ENCODE results near the gene KRT17. TPM values are rescaled to one million over a fixed set of nuclear protein-coding genes. Genes with fewer than 3 reads are reported as not detected.

The KRT17 gene
- total RNA-seq, 2 experiments from 2014 or later: not detected

DNA sequence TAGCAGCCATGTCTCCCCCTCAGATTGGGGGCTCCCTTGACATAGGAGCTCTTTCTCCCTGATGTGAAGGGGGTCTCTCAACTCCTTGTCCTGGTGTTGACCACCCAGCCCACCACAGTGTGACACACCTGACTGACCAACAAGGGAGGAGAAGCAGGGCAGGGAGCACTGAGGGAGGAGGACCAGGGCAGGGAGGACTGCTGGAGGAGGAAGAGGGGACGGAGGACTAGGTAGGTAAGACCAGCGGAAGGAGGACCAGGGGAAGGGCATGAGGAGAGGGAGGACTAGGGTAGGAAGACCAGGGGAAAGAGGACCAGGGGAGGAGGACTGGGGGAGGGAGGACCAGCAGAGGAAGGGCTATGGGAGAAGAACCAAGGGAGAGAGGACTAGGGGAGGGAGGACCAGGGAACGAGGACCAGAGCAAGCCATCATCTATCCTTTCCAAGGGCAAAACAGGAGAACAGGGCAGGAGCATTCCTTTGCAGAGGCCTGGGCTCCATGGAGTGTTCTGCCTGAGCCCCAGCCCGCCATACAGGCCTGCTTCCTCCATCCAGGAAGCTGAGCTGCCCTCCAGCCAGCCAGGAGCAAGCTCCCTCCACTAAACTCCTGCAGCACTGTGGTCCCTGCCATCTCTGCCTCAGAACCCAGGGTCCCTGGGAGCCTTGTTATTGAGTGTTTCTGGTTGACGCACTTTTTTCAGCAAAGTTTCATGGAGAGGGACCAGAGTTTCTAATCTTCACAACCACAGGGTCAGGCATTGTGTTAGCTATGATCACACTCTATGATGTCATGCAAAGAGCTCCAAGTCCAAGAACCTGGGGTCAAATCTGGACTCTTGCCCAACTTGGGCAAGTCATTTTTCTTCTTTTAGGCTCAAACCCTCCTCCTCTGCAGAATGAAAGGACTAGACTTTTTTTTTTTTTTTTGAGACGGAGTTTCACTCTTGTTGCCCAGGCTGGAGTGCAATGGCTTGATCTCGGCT, 15.4 kb upstream of the KRT17 start:
- intact Hi-C loops (cut with micrococcal nuclease): loop anchor here (10.0 kb wide), 1 partner anchor 735 kb away; no protein-coding TSS in a partner anchor
- Mint-ChIP-seq H3K4me3 (no peak overlapping the region), H3K9me3 (no peaks in the 10 kb centered on the region), H3K36me3 (ENCODE audit: low read depth) (no peaks in the 10 kb centered on the region), H3K4me1 (ENCODE audit: low read depth) (no peaks in the 10 kb centered on the region), H3K27me3 (no peaks in the 10 kb centered on the region), H3K27ac (no peak overlapping the region)
- no peak for DNase-seq
- no peak for ATAC-seq
- TF ChIP-seq, protein P1, sequence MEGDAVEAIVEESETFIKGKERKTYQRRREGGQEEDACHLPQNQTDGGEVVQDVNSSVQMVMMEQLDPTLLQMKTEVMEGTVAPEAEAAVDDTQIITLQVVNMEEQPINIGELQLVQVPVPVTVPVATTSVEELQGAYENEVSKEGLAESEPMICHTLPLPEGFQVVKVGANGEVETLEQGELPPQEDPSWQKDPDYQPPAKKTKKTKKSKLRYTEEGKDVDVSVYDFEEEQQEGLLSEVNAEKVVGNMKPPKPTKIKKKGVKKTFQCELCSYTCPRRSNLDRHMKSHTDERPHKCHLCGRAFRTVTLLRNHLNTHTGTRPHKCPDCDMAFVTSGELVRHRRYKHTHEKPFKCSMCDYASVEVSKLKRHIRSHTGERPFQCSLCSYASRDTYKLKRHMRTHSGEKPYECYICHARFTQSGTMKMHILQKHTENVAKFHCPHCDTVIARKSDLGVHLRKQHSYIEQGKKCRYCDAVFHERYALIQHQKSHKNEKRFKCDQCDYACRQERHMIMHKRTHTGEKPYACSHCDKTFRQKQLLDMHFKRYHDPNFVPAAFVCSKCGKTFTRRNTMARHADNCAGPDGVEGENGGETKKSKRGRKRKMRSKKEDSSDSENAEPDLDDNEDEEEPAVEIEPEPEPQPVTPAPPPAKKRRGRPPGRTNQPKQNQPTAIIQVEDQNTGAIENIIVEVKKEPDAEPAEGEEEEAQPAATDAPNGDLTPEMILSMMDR (IDR thresholded peaks at IDR 0.05): no peak
- ChIA-PET POLR2A (interaction anchor here (0.6 kb wide), 1 partner anchor 48 kb away, joined by 3 read pairs; no protein-coding TSS in a partner anchor), CTCF (interaction anchor here (1.5 to 15.9 kb wide), 3 partner anchors 9 to 91 kb away, joined by 7 to 435 read pairs (median 7); no protein-coding TSS in a partner anchor)

DNA sequence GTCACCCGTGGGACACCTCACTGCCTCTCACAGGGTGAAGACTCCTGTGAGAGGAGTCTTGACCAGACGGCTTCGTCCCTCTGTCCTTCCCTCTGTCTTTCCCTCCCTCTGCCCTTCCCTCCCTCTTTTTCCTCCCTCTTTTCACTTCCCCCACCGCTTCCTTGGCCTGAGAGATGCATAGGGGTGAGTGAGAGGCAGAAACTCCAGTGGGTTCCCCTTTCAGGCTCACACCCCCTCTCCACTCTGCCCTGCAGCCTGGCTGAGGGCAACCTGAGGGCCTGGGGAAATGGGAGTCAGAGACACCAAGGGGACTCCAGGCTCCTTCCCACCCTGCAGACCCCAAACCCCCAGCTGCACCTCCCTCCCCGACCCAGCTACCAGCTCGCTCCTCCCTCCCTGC, 14.6 kb upstream of the KRT17 start:
- no peak overlapping the region for H3K27ac Mint-ChIP-seq
- no peaks in the 10 kb centered on the region for H3K4me1 Mint-ChIP-seq (ENCODE audit: low read depth)
- DNase-seq (no peak), ATAC-seq (no peak)
- H3K36me3 Mint-ChIP-seq (ENCODE audit: low read depth): no peaks in the 10 kb centered on the region
- H3K4me3 Mint-ChIP-seq: no peak overlapping the region
- ChIA-PET CTCF (interaction anchor here (15.9 kb wide), 1 partner anchor 26 kb away, joined by 435 read pairs; no protein-coding TSS in a partner anchor), POLR2A (no interaction called here)
- TF ChIP-seq, protein P1 (IDR thresholded peaks at IDR 0.05): no peak
- intact Hi-C loops (cut with micrococcal nuclease): loop anchor here (10.0 kb wide), 1 partner anchor 734 kb away; no protein-coding TSS in a partner anchor
- H3K27me3 Mint-ChIP-seq: no peaks in the 10 kb centered on the region
- no peaks in the 10 kb centered on the region for H3K9me3 Mint-ChIP-seq

DNA sequence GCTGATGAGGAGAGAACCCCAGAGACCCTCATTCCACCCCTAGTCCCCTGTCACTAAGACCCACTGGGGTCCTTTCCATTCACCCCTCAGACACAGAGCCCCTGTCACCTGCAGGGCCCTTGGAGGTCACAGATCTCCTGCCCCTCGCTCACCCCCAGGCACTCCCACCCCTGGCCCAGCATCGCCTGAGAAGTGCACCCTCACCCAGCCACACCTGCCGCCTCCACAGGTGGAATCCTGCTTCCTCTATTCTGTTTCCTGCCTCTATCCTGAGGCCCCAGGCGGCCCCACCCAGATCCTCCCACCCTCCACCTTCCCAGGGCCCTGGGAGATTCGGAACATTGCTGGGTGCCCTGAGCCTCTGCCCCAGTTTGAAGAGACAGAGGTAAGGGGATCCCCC, 13.8 kb upstream of the KRT17 start:
- ChIA-PET POLR2A (no interaction called here), CTCF (no interaction called here)
- Mint-ChIP-seq H3K27ac (no peak overlapping the region), H3K27me3 (no peaks in the 10 kb centered on the region), H3K9me3 (no peaks in the 10 kb centered on the region), H3K4me1 (ENCODE audit: low read depth) (no peaks in the 10 kb centered on the region), H3K4me3 (no peak overlapping the region), H3K36me3 (ENCODE audit: low read depth) (no peaks in the 10 kb centered on the region)
- intact Hi-C loops (cut with micrococcal nuclease): loop anchor here (10.0 kb wide), 1 partner anchor 733 kb away; no protein-coding TSS in a partner anchor
- ATAC-seq (no peak), DNase-seq (no peak)
- TF ChIP-seq, protein P1 (IDR thresholded peaks at IDR 0.05): no peak

DNA sequence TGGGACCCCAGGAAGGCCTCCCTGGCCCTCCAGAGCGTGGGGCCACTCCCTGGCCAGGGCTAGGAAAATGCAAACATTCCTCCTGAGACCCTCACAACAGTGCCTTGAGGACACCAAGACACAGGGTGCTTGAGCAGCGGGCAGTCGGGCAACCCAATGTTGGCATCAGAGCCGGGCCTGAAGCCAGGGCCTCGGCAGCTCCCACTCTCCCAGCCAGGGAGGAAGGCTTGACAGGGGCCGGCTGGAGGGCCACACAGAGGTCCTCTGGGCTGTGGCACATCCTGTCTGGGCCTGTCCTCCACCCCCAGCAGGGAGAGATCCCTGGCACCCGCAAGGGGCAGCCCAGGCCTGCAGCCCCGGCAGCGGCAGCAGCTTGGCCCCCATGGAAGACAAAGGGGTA, 12.3 kb upstream of the KRT17 start:
- TF ChIP-seq, protein P1 (IDR thresholded peaks at IDR 0.05): no peak
- H3K36me3 Mint-ChIP-seq (ENCODE audit: low read depth): no peaks in the 10 kb centered on the region
- ChIA-PET POLR2A (no interaction called here), CTCF (interaction anchor here (1.0 kb wide), 1 partner anchor 12 kb away, joined by 3 read pairs; no protein-coding TSS in a partner anchor)
- no peak for DNase-seq
- H3K4me1 Mint-ChIP-seq (ENCODE audit: low read depth): no peaks in the 10 kb centered on the region
- no peaks in the 10 kb centered on the region for H3K9me3 Mint-ChIP-seq
- no peak for ATAC-seq
- no peaks in the 10 kb centered on the region for H3K27me3 Mint-ChIP-seq
- no peak overlapping the region for H3K4me3 Mint-ChIP-seq
- H3K27ac Mint-ChIP-seq: no peak overlapping the region
- intact Hi-C loops (cut with micrococcal nuclease): loop anchor here (10.0 kb wide), 1 partner anchor 732 kb away; no protein-coding TSS in a partner anchor
